IMR-90 (cell line): ENCODE data around the gene TMEM221. TPM values are rescaled to one million over a fixed set of nuclear protein-coding genes. Genes with fewer than 3 reads are reported as not detected.

Source experiments
- ATAC-seq: fragments of 200-7000 bp; cut with Tn5 transposase; 2 replicates; pipeline ENCODE4 v1.9.1; 2020; ENCODE audit warnings: low read depth, mild to moderate bottlenecking, moderate library complexity
- BruUV-seq: library from RNA; stranded (reverse); fragments of 400-500 nt; replicated peaks from 2 replicates; lab custom pipeline; 2021; lab: Mats Ljungman, UMichigan
- CTCF ChIA-PET: fragments of 300-600 bp; formaldehyde crosslinking; extraction: SDS; loops from one replicate; lab custom pipeline; 2021; ENCODE audit warnings: antibody characterized with exemption; lab: Yijun Ruan, JAX
- POLR2A ChIA-PET: fragments of 300-600 bp; sonication (Branson Sonifier 250); formaldehyde crosslinking; loops from one replicate; lab custom pipeline; 2022; ENCODE audit warnings: antibody characterized with exemption; ENCODE audit not compliant: unreplicated experiment; lab: Charles Lee
- DNase-seq: peaks from one replicate; pipeline ENCODE4 v3.0.0; 2013
- H2AFZ ChIP-seq: replicated peaks from 2 replicates; pipeline ENCODE3; 2013; ENCODE audit warnings: low read length, mild to moderate bottlenecking; ENCODE audit not compliant: poor library complexity
- H2AK5ac ChIP-seq: 2 replicates; pipeline ENCODE4 v1.6.1; 2013; ENCODE audit warnings: low read depth, low read length, inconsistent platforms
- H2AK9ac ChIP-seq: replicated peaks from 2 replicates; pipeline ENCODE3; 2013; ENCODE audit warnings: mild to moderate bottlenecking, low read depth, low read length, moderate library complexity; ENCODE audit not compliant: poor library complexity
- H2BK120ac ChIP-seq: 2 replicates; pipeline ENCODE4 v1.6.1; 2013; ENCODE audit warnings: low read depth, low read length, inconsistent platforms
- H2BK15ac ChIP-seq: 3 replicates; pipeline ENCODE4 v1.6.1; 2013; ENCODE audit warnings: low read depth, low read length, inconsistent platforms
- H2BK20ac ChIP-seq: 2 replicates; pipeline ENCODE4 v1.6.1; 2013; ENCODE audit warnings: low read depth, mild to moderate bottlenecking, inconsistent platforms, low read length, moderate library complexity
- H2BK5ac ChIP-seq: 2 replicates; pipeline ENCODE4 v1.6.1; 2013; ENCODE audit warnings: mild to moderate bottlenecking, low read depth, low read length, inconsistent platforms; ENCODE audit not compliant: poor library complexity, severe bottlenecking
- H3K14ac ChIP-seq: replicated peaks from 2 replicates; pipeline ENCODE4 v1.6.1; 2013; ENCODE audit warnings: low read depth, low read length, inconsistent platforms
- H3K18ac ChIP-seq: 2 replicates; pipeline ENCODE4 v1.6.1; 2013; ENCODE audit warnings: low read depth, low read length, control low read depth
- H3K23ac ChIP-seq: 2 replicates; pipeline ENCODE4 v1.6.1; 2013; ENCODE audit warnings: low read depth, low read length, inconsistent platforms
- H3K27ac ChIP-seq: 2 replicates; pipeline ENCODE4 v1.5.1; 2013; ENCODE audit warnings: mild to moderate bottlenecking, control low read depth, low read length; ENCODE audit not compliant: insufficient read depth
- H3K27me3 ChIP-seq: 2 replicates; pipeline ENCODE4 v1.6.1; 2013; ENCODE audit warnings: low read length; ENCODE audit not compliant: control insufficient read depth, insufficient read depth
- H3K36me3 ChIP-seq: 2 replicates; pipeline ENCODE4 v1.6.1; 2013; ENCODE audit warnings: low read length, mixed read lengths; ENCODE audit not compliant: control insufficient read depth, insufficient read depth
- H3K4ac ChIP-seq: 2 replicates; pipeline ENCODE4 v1.6.1; 2013; ENCODE audit warnings: low read depth, low read length, inconsistent platforms
- H3K4me1 ChIP-seq: 2 replicates; pipeline ENCODE4 v1.6.1; 2013; ENCODE audit warnings: low read length, mixed read lengths; ENCODE audit not compliant: control insufficient read depth, insufficient read depth
- H3K4me2 ChIP-seq: 2 replicates; pipeline ENCODE4 v1.6.1; 2013; ENCODE audit warnings: low read depth, mild to moderate bottlenecking, control low read depth, low read length, moderate library complexity
- H3K4me3 ChIP-seq: 2 replicates; pipeline ENCODE4 v1.5.1; 2013; ENCODE audit warnings: low read depth, mild to moderate bottlenecking, control low read depth, low read length, moderate library complexity; ENCODE audit not compliant: insufficient read depth
- H3K56ac ChIP-seq: 2 replicates; pipeline ENCODE4 v1.6.1; 2013; ENCODE audit warnings: low read length, inconsistent platforms; ENCODE audit not compliant: insufficient read depth; ENCODE audit errors: extremely low read depth
- H3K79me1 ChIP-seq, 2 experiments: 2 replicates each; pipeline ENCODE4 v1.6.1; 2013; ENCODE audit warnings: low read length in 2 of 2, inconsistent platforms in 1 of 2, low read depth in 1 of 2
- H3K9ac ChIP-seq: 2 replicates; pipeline ENCODE4 v1.6.1; 2013; ENCODE audit warnings: low read depth, low read length, control low read depth
- H3K9me1 ChIP-seq: 2 replicates; pipeline ENCODE4 v1.6.1; 2013; ENCODE audit warnings: low read length, inconsistent platforms; ENCODE audit not compliant: insufficient read depth
- H3K9me3 ChIP-seq: 2 replicates; pipeline ENCODE4 v1.6.1; 2013; ENCODE audit warnings: low read length; ENCODE audit not compliant: control insufficient read depth, insufficient read depth
- H4K20me1 ChIP-seq: 2 replicates; pipeline ENCODE4 v1.6.1; 2013; ENCODE audit warnings: low read length, inconsistent platforms; ENCODE audit not compliant: insufficient read depth
- H4K5ac ChIP-seq: 2 replicates; pipeline ENCODE4 v1.6.1; 2013; ENCODE audit warnings: mild to moderate bottlenecking, low read depth, low read length, control low read depth
- H4K8ac ChIP-seq, 2 experiments: 2 replicates each; pipeline ENCODE4 v1.6.1; 2013; ENCODE audit warnings: low read depth in 2 of 2, low read length in 2 of 2, control low read depth in 1 of 2, inconsistent platforms in 1 of 2
- H4K91ac ChIP-seq: 2 replicates; pipeline ENCODE4 v1.6.1; 2013; ENCODE audit warnings: low read depth, low read length, inconsistent platforms; ENCODE audit not compliant: insufficient read depth
- BHLHE40 ChIP-seq: fragments of 150-350 bp; IDR thresholded peaks from 2 replicates; pipeline ENCODE4 v1.6.1; 2016; ENCODE audit warnings: mild to moderate bottlenecking, low read depth, low read length
- CEBPB ChIP-seq: IDR thresholded peaks from 2 replicates; pipeline ENCODE4 v1.6.1; 2012; ENCODE audit warnings: low read depth, low read length, improper control_type of control experiment
- CHD1 ChIP-seq: IDR thresholded peaks from 2 replicates; pipeline ENCODE4 v1.6.1; 2012; ENCODE audit warnings: low read depth, low read length, improper control_type of control experiment
- CTCF ChIP-seq: conservative IDR thresholded peaks from 2 replicates; pipeline ENCODE4 v1.5.1; 2012; ENCODE audit warnings: mild to moderate bottlenecking, low read depth, low read length, improper control_type of control experiment
- ELK1 ChIP-seq: fragments of 150-350 bp; IDR thresholded peaks from 2 replicates; pipeline ENCODE4 v1.6.1; 2016; ENCODE audit warnings: low read depth, mild to moderate bottlenecking, low read length, moderate library complexity, borderline replicate concordance
- FOS ChIP-seq: fragments of 150-350 bp; IDR thresholded peaks from 2 replicates; pipeline ENCODE4 v1.6.1; 2016; ENCODE audit warnings: low read depth, low read length
- NFE2L2 ChIP-seq: fragments of 150-350 bp; IDR thresholded peaks from 2 replicates; pipeline ENCODE4 v1.6.1; 2016; ENCODE audit warnings: low read depth, mild to moderate bottlenecking, low read length
- POLR2A ChIP-seq: IDR thresholded peaks from 2 replicates; pipeline ENCODE4 v1.6.1; 2012; ENCODE audit warnings: mild to moderate bottlenecking, low read depth, low read length
- RCOR1 ChIP-seq: IDR thresholded peaks from 2 replicates; pipeline ENCODE4 v1.6.1; 2012; ENCODE audit warnings: mild to moderate bottlenecking, low read length, improper control_type of control experiment; ENCODE audit not compliant: insufficient replicate concordance
- RFX5 ChIP-seq: IDR thresholded peaks from 2 replicates; pipeline ENCODE4 v1.8.0; 2012; ENCODE audit warnings: low read depth, mild to moderate bottlenecking, low read length, moderate library complexity
- SMC3 ChIP-seq: fragments of 150-350 bp; IDR thresholded peaks from 2 replicates; pipeline ENCODE4 v1.6.1; 2016; ENCODE audit warnings: low read depth, mild to moderate bottlenecking, antibody characterized with exemption, low read length, moderate library complexity
- USF2 ChIP-seq: fragments of 150-350 bp; IDR thresholded peaks from 2 replicates; pipeline ENCODE4 v1.6.1; 2017; ENCODE audit warnings: mild to moderate bottlenecking, antibody characterized with exemption, low read length, low read depth
- WGBS, 2 experiments: methylation state at CpG; one replicate each; pipeline versions ENCODE4 v1.1.5 to v1.1.7; 2013; ENCODE audit warnings: missing lambda C conversion rate in 2 of 2; ENCODE audit not compliant: insufficient read length in 1 of 2; ENCODE audit errors: extremely low coverage in 2 of 2; 5-methylcytosine and 5-hydroxymethylcytosine counted together
- dilution Hi-C: fragments of 300-500 bp; cut with HindIII; formaldehyde crosslinking; loops from one replicate; pipeline ENCODE4 v1.14.3; 2018; ENCODE audit warnings: low sequenced_read_pairs; ENCODE audit not compliant: unreplicated experiment
- in situ Hi-C: fragments of 300-500 bp; cut with MboI; formaldehyde crosslinking; loops from 3 replicates; pipeline ENCODE4 v1.14.3; 2019; ENCODE audit warnings: low sequenced_read_pairs, inconsistent platforms, mixed read lengths
- intact Hi-C: fragments of 100-400 bp; cut with micrococcal nuclease; formaldehyde crosslinking; loops from 2 replicates; pipeline ENCODE4 v1.10.0; 2022
- polyA plus RNA-seq, 3 experiments: library from polyadenylated mRNA; depleted of rRNA; stranded (reverse); fragments of >200 nt; gene quantifications; 2 replicates each; pipeline ENCODE4 v1.2.3, GENCODE V29; 2012; ENCODE audit warnings: low replicate concordance in 1 of 3
- total RNA-seq: library from RNA; depleted of rRNA; stranded (reverse); fragments of >200 nt; gene quantifications from 2 replicates; pipeline ENCODE4 v1.2.3, GENCODE V29; 2012

Gene TMEM221
- total and polyA plus RNA-seq, 2 of the 4 experiments (the other 2 are of a cell fraction), result 0.12 TPM; not detected in 1

GRCh38 chr19:17423429-17424208, 24.8 kb downstream of the TMEM221 start:
- no TSS peak for BruUV-seq
- no peak overlapping the region for H3K23ac ChIP-seq
- no peak overlapping the region for H2BK15ac ChIP-seq
- H3K9me3 ChIP-seq, result no peaks in the 10 kb centered on the region
- H4K20me1 ChIP-seq, result no peaks in the 10 kb centered on the region
- no peak overlapping the region for H4K91ac ChIP-seq
- WGBS, 2 experiments, result no CpG with 5 or more reads among the region's 20 CpGs
- H2AK9ac ChIP-seq, result peak overlapping the region; percentile 42
- no peak overlapping the region for H2BK5ac ChIP-seq
- intact Hi-C loops (no loop called here), dilution Hi-C loops (no loop called here), in situ Hi-C loops (no loop called here)
- no peak overlapping the region for H3K4me2 ChIP-seq
- TF ChIP-seq POLR2A (no peak), USF2 (no peak), RCOR1 (no peak), FOS (no peak), CHD1 (no peak), CEBPB (no peak), ELK1 (no peak), NFE2L2 (no peak), SMC3 (no peak), BHLHE40 (no peak), RFX5 (no peak), CTCF (no peak)
- H3K36me3 ChIP-seq, result peaks cover 5% of the 10 kb centered on the region; the same call in 1 of the 2 replicates
- H3K4me1 ChIP-seq, result peaks cover 4% of the 10 kb centered on the region; the same call in 1 of the 2 replicates
- no peak overlapping the region for H3K4ac ChIP-seq
- peaks cover 5 to 12% of the 10 kb centered on the region in 2 experiments; a peak in 3 of 4 replicates for H3K79me1 ChIP-seq
- H4K5ac ChIP-seq, result no peak overlapping the region
- POLR2A ChIA-PET, result no interaction called here
- H2BK20ac ChIP-seq, result no peak overlapping the region
- no peak overlapping the region for H3K4me3 ChIP-seq
- no peak overlapping the region for H4K8ac ChIP-seq
- DNase-seq (no peak), ATAC-seq (no peak)
- H3K18ac ChIP-seq, result no peak overlapping the region
- H3K27me3 ChIP-seq, result no peaks in the 10 kb centered on the region
- H3K56ac ChIP-seq, result no peak overlapping the region
- H2AFZ ChIP-seq, result peak overlapping the region; percentile 33
- H2BK120ac ChIP-seq, result no peak overlapping the region
- H3K9me1 ChIP-seq, result peaks cover 7% of the 10 kb centered on the region; the same call in 1 of the 2 replicates
- no peak overlapping the region for H3K14ac ChIP-seq
- no peak overlapping the region for H2AK5ac ChIP-seq
- H3K9ac ChIP-seq, result no peak overlapping the region
- CTCF ChIA-PET, result no interaction called here
- H3K27ac ChIP-seq, result no peak overlapping the region
